Psoas muscle (tissue), 8 donors: ENCODE results near the gene ZC3H12C. TPM values are rescaled to one million over a fixed set of nuclear protein-coding genes. Genes with fewer than 3 reads are reported as not detected.

ENCODE experiments used
- ATAC-seq, 4 donors: fragments of 200-7000 bp; cut with Tn5 transposase; one replicate each; pipeline ENCODE4 v1.9.1; 2020; ENCODE audit warnings: moderate library complexity in 3 of 4, mild to moderate bottlenecking in 2 of 4
- DNase-seq, 2 donors: peaks; one replicate each; pipeline ENCODE4 v3.0.0-alpha.2; 2020
- H3K27ac ChIP-seq: fragments of 200-600 bp; one replicate; pipeline ENCODE4 v1.8.0; 2022
- H3K27me3 ChIP-seq, 3 donors: fragments of 200-600 bp in 1 of 3; one replicate each; pipeline versions ENCODE4 v1.6.1 to v1.8.0; 2013 to 2022; ENCODE audit warnings: low read length in 2 of 3, mild to moderate bottlenecking in 2 of 3, moderate library complexity in 1 of 3; ENCODE audit not compliant: insufficient read depth in 3 of 3
- H3K36me3 ChIP-seq, 2 donors: fragments of 200-600 bp in 1 of 2; one replicate each; pipeline versions ENCODE4 v1.6.1 to v1.8.0; 2013 to 2022; ENCODE audit warnings: low read depth in 1 of 2, mild to moderate bottlenecking in 1 of 2, moderate library complexity in 1 of 2; ENCODE audit not compliant: insufficient read depth in 1 of 2
- H3K4me1 ChIP-seq: fragments of 200-600 bp; one replicate; pipeline ENCODE4 v1.8.0; 2022
- H3K4me3 ChIP-seq: fragments of 200-600 bp; one replicate; pipeline ENCODE4 v1.8.0; 2022; ENCODE audit warnings: mild to moderate bottlenecking
- H3K9me3 ChIP-seq: fragments of 200-600 bp; one replicate; pipeline ENCODE4 v1.8.0; 2022
- WGBS, 3 donors: extraction: QIAGEN DNeasy Blood & Tissue Kit; methylation state at CpG; one replicate each; pipeline versions ENCODE4 v1.1.6 to v1.1.7; 2013; 5-methylcytosine and 5-hydroxymethylcytosine counted together
- intact Hi-C, 2 donors: fragments of 100-400 bp; cut with DNase I; formaldehyde crosslinking; loops; one replicate each; pipeline versions ENCODE4 v1.11.0 to v1.14.2; 2022
- polyA plus RNA-seq, 3 donors: library from polyadenylated mRNA; stranded (reverse); fragments of 200-250 nt; gene quantifications; one replicate each; pipeline ENCODE4 v1.2.3, GENCODE V29; 2013
- total RNA-seq, 4 donors: library from RNA; stranded (reverse); fragmentation: NEBNext Ultra II Directional in 2 of 4; extraction: Animal tissue kit (Norgen Biotek cat#: 25700) in 2 of 4; gene quantifications; one replicate each; pipeline versions ENCODE4 v1.2.1 to v1.2.4, GENCODE V29; 2021 to 2023
- TF ChIP-seq, protein P1 (sequence below): fragments of 200-600 bp; IDR thresholded peaks from one replicate; pipeline ENCODE4 v1.8.0; 2022; ENCODE audit warnings: antibody characterized with exemption
- donor health status: healthy with polysubstance abuse.
- donor health status: DM: no; HTN: no; CAD: no; lungs with moderate emphysema.
- donor health status: Bipolar disorder and iron deficiency.
- donor health status: healthy.
- donor health status: DM: yes; HTN: yes; CAD: no.
- donor health status: DM: no; HTN: no; CAD: no.
- donor health status: DM: no; HTN: no; CAD: no.
- donor health status: DM: yes; HTN: yes; CAD: no.

ZC3H12C gene
- total and polyA plus RNA-seq, 7 donors, result 2.3 to 27.4 (median 17.5) TPM

DNA sequence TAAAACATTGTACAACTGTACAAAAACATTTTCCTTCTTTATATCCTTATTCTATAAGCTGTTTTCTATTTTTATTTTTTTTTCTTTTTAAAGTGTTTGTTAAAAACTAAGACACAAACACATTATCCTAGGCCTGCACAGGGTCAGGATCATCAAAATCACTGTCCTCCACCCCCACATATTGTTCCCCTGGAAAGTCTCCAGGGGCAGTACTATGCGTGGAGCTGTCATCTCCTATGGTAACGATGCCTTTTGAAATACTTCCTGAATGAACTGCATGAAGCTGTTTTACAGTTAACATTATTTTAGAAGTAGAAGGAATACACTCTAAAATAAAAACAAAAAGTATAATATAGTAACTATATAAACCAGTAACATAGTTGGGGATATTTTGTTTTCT lies 67.2 kb downstream of the ZC3H12C start:
- no peak for ATAC-seq
- intact Hi-C loops, result no loop called here

DNA sequence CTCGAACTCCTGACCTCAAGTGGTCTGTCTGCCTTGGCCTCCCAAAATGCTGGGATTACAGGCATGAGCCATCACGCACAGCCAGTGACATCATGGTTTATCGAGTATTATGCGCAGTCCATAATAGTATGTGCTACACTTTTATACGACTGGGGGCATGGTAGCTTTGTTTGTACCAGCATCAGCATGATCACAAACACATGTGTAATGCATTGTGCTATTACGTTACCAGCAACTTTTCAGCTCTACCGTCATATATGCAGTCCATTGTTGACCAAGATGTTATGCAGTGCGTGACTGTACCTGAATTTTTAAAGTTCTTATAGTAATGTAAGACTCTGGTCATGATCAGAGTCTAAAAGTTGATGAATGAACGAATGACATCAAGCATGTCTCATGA lies 67.9 kb downstream of the ZC3H12C start:
- TF ChIP-seq, protein P1, sequence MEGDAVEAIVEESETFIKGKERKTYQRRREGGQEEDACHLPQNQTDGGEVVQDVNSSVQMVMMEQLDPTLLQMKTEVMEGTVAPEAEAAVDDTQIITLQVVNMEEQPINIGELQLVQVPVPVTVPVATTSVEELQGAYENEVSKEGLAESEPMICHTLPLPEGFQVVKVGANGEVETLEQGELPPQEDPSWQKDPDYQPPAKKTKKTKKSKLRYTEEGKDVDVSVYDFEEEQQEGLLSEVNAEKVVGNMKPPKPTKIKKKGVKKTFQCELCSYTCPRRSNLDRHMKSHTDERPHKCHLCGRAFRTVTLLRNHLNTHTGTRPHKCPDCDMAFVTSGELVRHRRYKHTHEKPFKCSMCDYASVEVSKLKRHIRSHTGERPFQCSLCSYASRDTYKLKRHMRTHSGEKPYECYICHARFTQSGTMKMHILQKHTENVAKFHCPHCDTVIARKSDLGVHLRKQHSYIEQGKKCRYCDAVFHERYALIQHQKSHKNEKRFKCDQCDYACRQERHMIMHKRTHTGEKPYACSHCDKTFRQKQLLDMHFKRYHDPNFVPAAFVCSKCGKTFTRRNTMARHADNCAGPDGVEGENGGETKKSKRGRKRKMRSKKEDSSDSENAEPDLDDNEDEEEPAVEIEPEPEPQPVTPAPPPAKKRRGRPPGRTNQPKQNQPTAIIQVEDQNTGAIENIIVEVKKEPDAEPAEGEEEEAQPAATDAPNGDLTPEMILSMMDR, result no peak
- no peak overlapping the region for H3K27ac ChIP-seq
- 96 to 98% (median 96%) methylated on average over 9 of the region's 9 CpGs for WGBS, 3 donors
- no peak for DNase-seq
- no peak overlapping the region for H3K4me3 ChIP-seq
- no peaks in the 10 kb centered on the region for H3K4me1 ChIP-seq
- intact Hi-C loops, result no loop called here
- ATAC-seq, result no peak
- no peaks in the 10 kb centered on the region for H3K27me3 ChIP-seq
- peaks cover 13 to 90% of the 10 kb centered on the region in 2 donors for H3K36me3 ChIP-seq
- no peaks in the 10 kb centered on the region for H3K9me3 ChIP-seq

More for the DNA sequence above, 67.2 kb downstream of the ZC3H12C start:
- TF ChIP-seq, protein P1, result no peak
- Histone ChIP-seq H3K9me3 (no peaks in the 10 kb centered on the region), H3K4me3 (no peak overlapping the region), H3K4me1 (no peaks in the 10 kb centered on the region), H3K36me3 (peaks cover 13 to 89% of the 10 kb centered on the region in 2 donors), H3K27me3 (no peaks in the 10 kb centered on the region), H3K27ac (no peak overlapping the region)
- 61 to 66% (median 62%) methylated on average over 2 of the region's 2 CpGs for WGBS, 3 donors
- no peak for DNase-seq

DNA sequence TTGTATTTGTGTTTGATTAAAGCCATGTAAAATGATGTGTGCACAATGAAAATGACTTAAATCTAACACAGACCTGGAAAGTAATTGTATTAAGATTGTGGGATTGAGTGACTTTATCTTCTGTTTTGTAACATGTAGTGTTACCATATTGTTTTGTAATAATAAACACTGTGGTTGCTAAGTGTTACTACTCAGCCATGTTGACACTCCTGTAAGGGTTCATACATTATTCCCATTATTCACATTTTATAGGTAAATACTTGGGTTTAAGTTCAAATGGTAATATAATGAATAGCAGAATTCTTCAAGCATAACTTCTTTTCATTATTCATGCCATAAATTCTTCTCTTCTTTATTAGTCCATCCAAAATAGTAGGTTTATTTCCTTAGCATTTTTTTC lies 69.0 kb downstream of the ZC3H12C start:
- ATAC-seq, result no peak

DNA sequence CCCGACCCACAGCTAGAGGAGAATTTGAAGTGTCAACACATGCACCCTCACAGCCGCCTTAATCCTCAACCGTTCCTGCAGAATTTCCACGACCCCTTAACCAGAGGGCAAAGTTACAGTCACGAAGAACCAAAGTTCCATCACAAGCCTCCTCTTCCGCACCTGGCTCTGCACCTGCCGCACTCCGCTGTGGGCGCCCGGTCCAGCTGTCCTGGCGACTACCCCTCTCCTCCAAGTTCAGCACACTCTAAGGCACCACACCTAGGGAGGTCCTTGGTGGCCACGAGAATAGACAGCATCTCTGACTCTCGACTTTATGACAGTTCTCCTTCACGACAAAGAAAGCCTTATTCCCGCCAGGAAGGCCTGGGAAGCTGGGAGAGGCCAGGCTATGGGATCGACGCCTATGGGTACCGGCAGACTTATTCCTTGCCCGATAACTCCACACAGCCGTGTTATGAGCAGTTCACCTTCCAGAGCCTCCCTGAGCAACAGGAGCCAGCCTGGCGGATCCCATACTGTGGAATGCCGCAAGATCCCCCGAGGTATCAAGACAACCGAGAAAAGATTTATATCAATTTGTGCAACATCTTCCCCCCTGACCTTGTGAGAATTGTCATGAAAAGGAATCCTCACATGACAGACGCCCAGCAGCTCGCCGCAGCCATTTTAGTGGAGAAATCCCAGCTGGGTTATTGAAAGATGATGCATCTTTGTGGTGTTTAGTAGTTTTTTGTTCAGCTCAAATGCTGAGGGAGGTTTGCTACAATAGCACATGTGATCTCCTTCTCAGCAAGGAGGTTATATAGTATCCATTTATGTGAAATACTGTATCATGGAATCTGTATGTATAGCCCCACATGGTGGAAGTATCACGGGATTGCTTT lies 72.1 kb downstream of the ZC3H12C start:
- Histone ChIP-seq H3K4me3 (no peak overlapping the region), H3K9me3 (no peaks in the 10 kb centered on the region), H3K27ac (no peak overlapping the region), H3K36me3 (peaks cover 11 to 62% of the 10 kb centered on the region in 2 donors), H3K27me3 (no peaks in the 10 kb centered on the region), H3K4me1 (no peaks in the 10 kb centered on the region)
- WGBS, 3 donors, result 94 to 95% (median 95%) methylated on average over 28 of the region's 28 CpGs
- TF ChIP-seq, protein P1, result no peak
- ATAC-seq, result no peak
- intact Hi-C loops, result no loop called here
- DNase-seq, result no peak

More for the DNA sequence above, 69.0 kb downstream of the ZC3H12C start:
- no peak for DNase-seq
- intact Hi-C loops, result no loop called here
- H3K4me1 ChIP-seq, result no peaks in the 10 kb centered on the region
- TF ChIP-seq, protein P1, result no peak
- H3K9me3 ChIP-seq, result no peaks in the 10 kb centered on the region
- no peaks in the 10 kb centered on the region for H3K27me3 ChIP-seq
- H3K4me3 ChIP-seq, result no peak overlapping the region
- peaks cover 13 to 86% of the 10 kb centered on the region in 2 donors for H3K36me3 ChIP-seq
- no peak overlapping the region for H3K27ac ChIP-seq
